GM12873 (cell line): Measurements from ENCODE around the gene SLC5A12.

ENCODE experiments used
- CTCF ChIP-seq: IDR thresholded peaks from 2 replicates; pipeline ENCODE4 v1.5.1; 2012; ENCODE audit warnings: low read depth, mild to moderate bottlenecking, moderate library complexity, low read length, control low read depth; ENCODE audit not compliant: insufficient read depth; ENCODE audit errors: missing control alignments

SLC5A12 gene

DNA sequence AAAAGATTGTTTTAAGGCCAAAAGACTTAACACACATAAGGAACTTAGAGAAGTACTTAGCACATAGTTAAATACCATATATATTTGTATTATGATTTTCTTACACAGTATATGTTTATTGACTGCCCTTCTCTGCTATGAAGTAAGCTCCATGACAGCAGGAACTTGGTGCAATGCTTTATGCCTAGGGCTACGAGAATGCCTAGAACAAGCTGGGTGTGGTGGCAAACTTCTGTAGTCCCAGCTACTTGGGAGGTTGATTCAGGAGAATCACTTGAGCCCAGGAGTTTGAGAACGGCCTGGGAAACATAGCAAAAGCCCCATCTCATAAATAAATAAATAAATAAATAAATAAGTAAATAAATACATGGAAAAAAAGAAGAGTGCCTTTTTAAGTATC lies 1.9 kb downstream of the SLC5A12 start:
- no peak for TF ChIP-seq CTCF

GRCh38 chr11:26719289-26719973 lies 2.4 kb downstream of the SLC5A12 start:
- no peak for TF ChIP-seq CTCF

- TF ChIP-seq CTCF: no peak
These were observed 4.1 kb downstream of the SLC5A12 start for GRCh38 chr11:26717771-26718170.

GRCh38 chr11:26715133-26715532 lies 6.7 kb downstream of the SLC5A12 start:
- no peak for TF ChIP-seq CTCF

GRCh38 chr11:26712497-26712896 lies 9.4 kb downstream of the SLC5A12 start:
- TF ChIP-seq CTCF: no peak

DNA sequence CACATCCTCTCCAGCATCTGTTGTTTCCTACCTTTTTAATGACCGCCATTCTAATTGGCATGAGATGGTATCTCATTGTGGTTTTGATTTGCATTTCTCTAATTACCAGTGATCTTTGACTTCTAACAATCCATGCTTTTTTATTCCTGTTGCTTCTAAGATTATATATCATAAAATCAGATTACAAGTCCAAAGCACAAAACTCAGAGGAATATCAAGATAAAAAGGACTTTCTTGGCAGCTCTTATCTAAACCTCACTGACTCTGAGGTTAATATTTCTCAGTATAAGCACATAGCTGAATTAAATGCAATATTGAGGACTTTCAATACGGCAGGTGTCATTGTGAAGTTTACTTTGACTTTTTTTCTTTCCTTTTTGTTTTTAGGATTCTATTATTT lies 11.4 kb downstream of the SLC5A12 start:
- no peak for TF ChIP-seq CTCF

DNA sequence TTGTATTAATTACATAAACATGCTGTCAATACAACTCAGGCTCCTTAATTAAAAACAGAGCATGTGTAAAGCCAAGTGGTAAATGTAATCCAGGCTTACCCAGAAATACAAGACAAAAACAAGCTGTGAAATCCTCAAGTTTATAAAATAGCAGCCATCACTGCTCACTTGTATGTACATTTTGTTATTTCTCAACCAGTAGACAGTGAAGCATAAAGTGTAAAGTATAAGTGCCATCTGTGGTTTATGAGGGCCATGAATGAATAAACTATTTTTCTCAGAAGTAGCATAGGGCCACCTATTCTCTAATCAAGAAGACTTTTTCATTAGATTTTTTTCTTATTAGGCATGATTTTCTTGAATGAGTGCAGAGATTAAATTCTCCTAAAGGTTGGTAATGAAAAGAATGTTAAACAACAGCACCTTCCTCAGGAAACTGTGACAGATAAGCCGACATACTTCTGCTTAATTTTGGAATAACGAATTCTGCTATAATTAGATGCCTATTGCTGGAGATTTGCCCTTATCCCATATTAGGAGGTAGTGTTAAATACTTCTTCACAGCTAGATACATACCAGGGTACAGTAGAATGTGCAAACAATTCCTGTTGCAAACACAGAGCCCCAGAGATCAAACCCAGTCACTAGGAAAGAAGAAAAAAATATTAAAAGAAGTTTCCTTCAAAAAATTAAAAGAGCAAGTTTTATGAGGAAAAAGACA lies 13.0 kb downstream of the SLC5A12 start:
- no peak for TF ChIP-seq CTCF
